GM08714 (cell line): ENCODE measurements around the gene CDC42BPA.
A peak's percentile ranks its signal among the peaks of the same experiment; 100 is the strongest.

Source experiments
- H3K4me3 ChIP-seq: fragments of 200-500 bp; sonication (Bioruptor generic); 2 replicates; pipeline ENCODE4 v1.5.1; 2014; ENCODE audit warnings: mild to moderate bottlenecking, low read length, inconsistent platforms
- ZNF274 ChIP-seq: IDR thresholded peaks from 2 replicates; pipeline ENCODE4 v1.6.1; 2012; ENCODE audit warnings: mild to moderate bottlenecking, low read depth, low read length

Gene CDC42BPA

DNA sequence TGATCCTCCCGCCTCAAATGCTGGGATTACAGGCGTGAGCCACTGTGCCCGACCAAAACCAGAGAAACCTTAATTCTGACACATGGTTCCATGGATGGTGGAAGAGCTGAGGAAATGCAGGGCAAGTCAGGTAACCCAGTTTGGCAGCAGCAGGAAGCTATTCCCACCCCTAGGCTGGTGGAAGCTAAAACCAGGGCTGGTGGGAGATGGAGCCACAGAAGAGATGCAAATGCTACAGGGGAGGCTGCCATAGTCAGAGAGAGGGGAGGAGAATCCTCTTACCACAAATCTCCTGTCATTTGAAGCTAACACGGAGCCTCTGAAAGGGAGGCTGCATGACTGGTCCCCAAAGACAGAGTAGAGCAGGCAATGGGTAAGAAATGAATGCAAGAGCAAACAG lies 4.1 kb upstream of the CDC42BPA start:
- H3K4me3 ChIP-seq, result no peak overlapping the region
- TF ChIP-seq ZNF274, result no peak

DNA sequence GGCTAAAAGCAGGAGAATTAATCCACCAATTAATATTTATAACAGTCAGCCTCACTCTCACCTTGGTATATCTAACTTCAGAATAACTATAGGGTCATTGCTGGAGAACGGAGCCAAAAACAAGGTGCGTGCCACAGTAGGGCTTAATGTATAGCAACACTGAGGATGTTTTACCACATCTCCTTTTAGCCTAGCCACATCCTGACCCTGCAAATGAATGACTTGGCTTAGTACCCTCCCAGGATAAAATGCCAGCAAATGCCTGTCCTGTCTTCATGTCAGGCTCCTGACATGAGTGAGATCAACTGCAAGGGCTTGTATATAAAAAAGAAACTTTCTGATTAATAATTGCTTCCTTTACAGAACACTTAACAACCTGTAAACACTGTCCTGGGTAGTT lies 2.7 kb upstream of the CDC42BPA start:
- TF ChIP-seq ZNF274, result no peak
- peak overlapping the region; percentile 52; the same call in 1 of the 2 replicates for H3K4me3 ChIP-seq

- peak overlapping the region; percentile 52; the same call in 1 of the 2 replicates for H3K4me3 ChIP-seq
- TF ChIP-seq ZNF274, result no peak
These were observed 2.2 kb upstream of the CDC42BPA start for GRCh38 chr1:227320476-227320875.

- no peak for TF ChIP-seq ZNF274
- peak overlapping the region; percentile 87 for H3K4me3 ChIP-seq
These were observed 738 bp upstream of the CDC42BPA start for GRCh38 chr1:227318853-227319607.

DNA sequence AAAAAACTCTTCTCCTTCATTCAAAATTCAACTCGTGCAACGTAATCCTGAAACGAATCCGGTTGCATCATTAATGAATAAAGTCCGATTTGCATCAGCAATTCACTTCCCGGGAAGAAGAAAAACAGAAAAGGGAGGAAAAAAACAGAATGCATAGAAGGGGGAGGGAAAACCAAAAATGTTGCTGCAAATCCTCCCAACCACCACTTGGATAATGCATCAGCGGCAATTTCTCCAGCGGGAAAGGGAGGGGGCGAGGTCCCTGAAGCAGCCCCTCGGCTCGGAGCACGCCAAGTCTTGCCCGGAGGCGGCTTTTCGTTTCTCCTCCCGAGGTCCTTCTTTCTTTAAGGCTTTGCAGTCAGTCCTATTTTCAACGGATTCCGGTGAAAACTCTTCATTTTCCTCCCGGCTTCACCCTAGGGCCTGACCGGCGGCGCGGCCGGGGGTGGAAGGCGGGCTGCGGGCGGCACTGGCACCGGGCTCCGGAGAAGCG lies 723 bp downstream of the CDC42BPA start:
- TF ChIP-seq ZNF274, result no peak
- peak overlapping the region; percentile 87 for H3K4me3 ChIP-seq

- TF ChIP-seq ZNF274, result no peak
- peak overlapping the region; percentile 87 for H3K4me3 ChIP-seq
These were observed 1.3 kb downstream of the CDC42BPA start for GRCh38 chr1:227317011-227317451.

- TF ChIP-seq ZNF274, result no peak
- H3K4me3 ChIP-seq, result peak overlapping the region; percentile 87; the same call in 1 of the 2 replicates
These were observed 1.8 kb downstream of the CDC42BPA start for GRCh38 chr1:227316456-227316855.

DNA sequence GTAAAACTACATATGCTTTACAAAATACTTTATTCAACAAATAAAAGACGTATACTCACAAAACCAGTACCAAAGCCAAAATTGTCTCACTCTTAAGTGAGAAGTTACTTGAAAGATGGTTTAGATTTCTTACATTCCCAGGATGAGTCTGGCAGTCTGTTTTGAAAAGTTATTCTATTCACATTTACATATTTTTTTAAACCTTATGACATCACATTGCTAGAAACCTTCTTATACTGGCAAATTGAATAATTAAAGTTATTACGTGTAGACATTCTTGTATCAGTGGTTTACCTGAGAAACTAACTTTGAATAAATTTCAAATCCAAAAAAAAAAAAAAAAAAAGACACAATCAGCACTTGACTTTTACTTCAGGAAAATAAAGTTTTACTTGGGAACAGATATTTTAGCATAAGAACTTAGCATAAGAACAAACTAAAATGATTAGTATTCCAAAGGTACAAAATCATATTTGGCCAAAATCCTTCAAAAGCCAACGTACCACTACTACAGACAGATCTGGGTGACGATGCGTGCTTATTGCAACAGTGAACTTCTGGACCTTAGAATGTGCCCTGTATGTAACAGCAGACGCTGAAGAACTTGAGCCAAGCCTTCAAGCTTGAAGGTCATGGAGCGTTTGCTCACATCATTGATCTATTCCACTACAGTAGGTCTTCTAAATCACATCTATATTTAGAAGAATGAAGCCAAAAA lies 2.5 kb downstream of the CDC42BPA start:
- no peak for TF ChIP-seq ZNF274
- H3K4me3 ChIP-seq, result peak overlapping the region; percentile 87

DNA sequence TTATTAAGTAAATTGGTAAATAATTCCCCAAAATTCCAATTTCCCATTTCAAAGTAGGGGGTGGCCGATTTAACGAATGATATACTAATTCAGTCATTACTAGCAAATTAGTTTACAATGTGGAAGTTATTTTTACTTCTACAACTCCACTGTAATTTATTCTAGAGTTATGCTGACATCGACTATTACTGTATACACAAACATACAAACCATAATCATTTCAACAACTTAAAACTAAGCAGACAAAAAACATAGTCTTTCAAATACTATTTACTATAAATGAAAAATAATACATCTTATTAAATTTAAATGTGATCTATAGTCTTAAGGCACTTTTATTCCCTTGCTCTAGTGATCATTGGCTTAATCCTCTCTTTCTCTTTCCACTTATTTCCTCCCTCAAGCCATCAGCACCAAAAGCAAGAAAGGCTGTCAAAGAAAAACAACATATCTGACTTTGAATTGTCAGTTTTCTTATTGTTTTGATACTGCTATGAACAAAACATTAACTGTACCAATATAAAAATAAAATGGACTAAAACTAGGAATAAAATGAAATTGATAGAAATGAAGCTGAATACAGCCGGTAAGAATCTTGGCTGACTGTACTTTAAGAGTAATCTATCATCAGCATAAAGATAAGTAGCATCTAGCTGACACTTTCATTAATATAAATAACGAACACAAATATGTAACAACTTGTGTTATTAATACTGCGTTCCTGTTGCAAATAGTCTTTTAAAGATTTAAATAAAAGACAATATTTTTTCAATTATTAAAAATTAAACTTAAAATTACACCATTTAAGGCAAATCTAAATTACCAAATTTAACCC lies 4.1 kb downstream of the CDC42BPA start:
- H3K4me3 ChIP-seq, result peak overlapping the region; percentile 87; the same call in 1 of the 2 replicates
- TF ChIP-seq ZNF274, result no peak

DNA sequence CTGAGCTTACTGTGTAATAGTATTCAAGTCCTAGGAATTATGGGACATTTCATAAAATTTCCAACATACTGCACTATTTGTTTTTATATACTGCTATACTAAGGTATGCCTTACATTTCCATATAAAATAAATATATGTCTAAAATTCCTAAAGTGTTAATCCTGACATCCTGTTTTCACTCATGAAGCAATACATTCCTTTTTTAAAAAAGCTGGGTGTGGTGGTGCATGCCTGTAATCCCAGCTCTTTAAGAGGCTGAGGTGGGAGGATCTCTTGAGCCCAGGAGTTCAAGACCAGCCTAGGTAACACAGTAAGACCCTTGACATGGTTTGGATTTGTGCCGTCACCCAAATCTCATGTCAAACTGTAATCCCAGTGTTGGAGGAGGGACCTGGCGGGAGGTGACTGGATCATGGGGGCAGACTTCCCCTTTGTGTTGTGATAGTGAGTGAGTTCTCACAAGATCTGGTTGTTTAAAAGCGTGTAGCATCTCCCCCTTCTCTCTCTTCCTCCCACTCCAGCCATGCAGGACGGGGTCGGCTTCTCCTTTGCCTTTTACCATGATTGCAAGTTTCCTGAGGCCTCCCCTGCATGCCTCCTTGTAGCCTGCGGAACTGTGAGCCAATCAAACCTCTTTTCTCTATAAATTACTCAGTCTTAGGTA lies 5.8 kb downstream of the CDC42BPA start:
- no peak overlapping the region for H3K4me3 ChIP-seq
- no peak for TF ChIP-seq ZNF274

GRCh38 chr1:227311389-227312001 lies 6.8 kb downstream of the CDC42BPA start:
- no peak overlapping the region for H3K4me3 ChIP-seq
- TF ChIP-seq ZNF274, result no peak

GRCh38 chr1:227308367-227309336 lies 9.6 kb downstream of the CDC42BPA start:
- H3K4me3 ChIP-seq, result no peak overlapping the region; the same call in 1 of the 2 replicates
- no peak for TF ChIP-seq ZNF274
